Omental fat pad (tissue), 4 donors: ENCODE data around the gene PBXIP1. TPM values are rescaled to one million over a fixed set of nuclear protein-coding genes. Genes with fewer than 3 reads are reported as not detected.

Source experiments
- ATAC-seq: fragments of 150-250 bp; one replicate; pipeline ENCODE4 v1.9.1; 2016; ENCODE audit warnings: mild to moderate bottlenecking, moderate library complexity; ENCODE audit not compliant: low FRiP score
- DNase-seq: peaks from one replicate; pipeline ENCODE4 v3.0.0-alpha.2; 2019; ENCODE audit warnings: low spot score
- CTCF ChIP-seq, 3 donors: fragments of 450-650 bp; IDR thresholded peaks; one replicate each; pipeline ENCODE4 v1.5.1; 2016 to 2017; ENCODE audit warnings: antibody characterized with exemption in 3 of 3, mild to moderate bottlenecking in 3 of 3, moderate library complexity in 2 of 3
- total RNA-seq, 4 donors: library from RNA; depleted of rRNA; stranded (reverse); fragments of >200 nt; gene quantifications; one replicate each; pipeline ENCODE4 v1.1.0, GENCODE V29; 2016

PBXIP1 gene
- total RNA-seq, 4 donors from 2014 or later: 65.0 to 93.7 (median 82.0) TPM

- no peak for TF ChIP-seq CTCF (IDR thresholded peaks at IDR 0.05)
- DNase-seq (peak; percentile 79), ATAC-seq (peak; percentile 91)
These were observed 18.6 kb downstream of the PBXIP1 start for GRCh38 chr1:154937085-154937987.

- DNase-seq (peak; percentile 83), ATAC-seq (peak; percentile 95)
- no peak for TF ChIP-seq CTCF (IDR thresholded peaks at IDR 0.05)
These were observed 19.3 kb downstream of the PBXIP1 start, which contains the start of gene PMVK for GRCh38 chr1:154936555-154937084. PMVK (minus strand) TSS chr1:154936719; CDS start chr1:154936685, 34 bp downstream.

- DNase-seq (no peak), ATAC-seq (no peak)
- no peak for TF ChIP-seq CTCF (IDR thresholded peaks at IDR 0.05)
These were observed 19.9 kb downstream of the PBXIP1 start for GRCh38 chr1:154935749-154936554.

- no peak for ATAC-seq
These were observed 21.4 kb downstream of the PBXIP1 start for GRCh38 chr1:154934358-154934948.

GRCh38 chr1:154931940-154932487 lies 23.9 kb downstream of the PBXIP1 start:
- no peak for ATAC-seq
- DNase-seq: no peak
- TF ChIP-seq CTCF (IDR thresholded peaks at IDR 0.05): no peak

More at GRCh38 chr1:154934358-154934948, 21.4 kb downstream of the PBXIP1 start:
- TF ChIP-seq CTCF (IDR thresholded peaks at IDR 0.05): no peak
- DNase-seq: no peak

- TF ChIP-seq CTCF (IDR thresholded peaks at IDR 0.05): no peak
- ATAC-seq (no peak), DNase-seq (no peak)
These were observed 29.7 kb downstream of the PBXIP1 start for GRCh38 chr1:154926201-154926600.
